A673 (cell line): ENCODE measurements around the gene GINS1.

Experiments used
- EZH2 ChIP-seq: fragments of 200-600 bp; sonication (generic); IDR thresholded peaks from 2 replicates; pipeline ENCODE4 v1.6.1; 2017; ENCODE audit warnings: borderline replicate concordance, low read depth, mild to moderate bottlenecking, mixed read lengths, antibody characterized with exemption, low read length; ENCODE audit not compliant: poor library complexity, severe bottlenecking
- TF ChIP-seq, protein P1 (sequence below): fragments of 300-800, 200-600 bp; sonication (generic); conservative IDR thresholded peaks from 2 replicates; pipeline ENCODE4 v1.5.1; 2017; ENCODE audit warnings: low read depth, mild to moderate bottlenecking, antibody characterized with exemption, low read length, moderate library complexity, mixed read lengths

DNA sequence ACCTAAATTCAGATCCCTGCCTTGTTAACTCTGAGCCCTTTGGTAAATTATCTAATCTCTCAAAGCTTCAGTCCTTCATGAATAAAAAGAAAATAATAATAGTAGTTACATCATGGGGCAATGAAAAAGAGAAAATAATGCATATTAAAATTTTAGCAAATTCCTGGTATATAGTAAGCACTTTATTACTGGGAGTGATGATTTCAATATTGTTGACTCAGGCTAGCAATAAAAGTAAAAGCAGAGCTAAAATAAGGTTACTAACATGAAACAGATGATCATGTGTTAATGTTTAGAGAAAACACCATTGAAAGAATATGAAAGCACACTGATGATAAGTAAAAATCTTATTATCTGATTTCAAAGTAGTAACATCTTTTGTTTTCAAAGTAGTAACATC, 13.6 kb downstream of the GINS1 start:
- TF ChIP-seq, protein P1, sequence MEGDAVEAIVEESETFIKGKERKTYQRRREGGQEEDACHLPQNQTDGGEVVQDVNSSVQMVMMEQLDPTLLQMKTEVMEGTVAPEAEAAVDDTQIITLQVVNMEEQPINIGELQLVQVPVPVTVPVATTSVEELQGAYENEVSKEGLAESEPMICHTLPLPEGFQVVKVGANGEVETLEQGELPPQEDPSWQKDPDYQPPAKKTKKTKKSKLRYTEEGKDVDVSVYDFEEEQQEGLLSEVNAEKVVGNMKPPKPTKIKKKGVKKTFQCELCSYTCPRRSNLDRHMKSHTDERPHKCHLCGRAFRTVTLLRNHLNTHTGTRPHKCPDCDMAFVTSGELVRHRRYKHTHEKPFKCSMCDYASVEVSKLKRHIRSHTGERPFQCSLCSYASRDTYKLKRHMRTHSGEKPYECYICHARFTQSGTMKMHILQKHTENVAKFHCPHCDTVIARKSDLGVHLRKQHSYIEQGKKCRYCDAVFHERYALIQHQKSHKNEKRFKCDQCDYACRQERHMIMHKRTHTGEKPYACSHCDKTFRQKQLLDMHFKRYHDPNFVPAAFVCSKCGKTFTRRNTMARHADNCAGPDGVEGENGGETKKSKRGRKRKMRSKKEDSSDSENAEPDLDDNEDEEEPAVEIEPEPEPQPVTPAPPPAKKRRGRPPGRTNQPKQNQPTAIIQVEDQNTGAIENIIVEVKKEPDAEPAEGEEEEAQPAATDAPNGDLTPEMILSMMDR = no peak
- no peak for TF ChIP-seq EZH2
